Brain microvascular endothelial cell (primary cell): ENCODE measurements around the gene HIVEP2.

Experiments
- DNase-seq: peaks from one replicate; pipeline ENCODE4 v3.0.0-alpha.2; 2020
- H3K27ac ChIP-seq: fragments of 250-450 bp; sonication (Bioruptor Pico); 2 replicates; pipeline ENCODE4 v1.5.1; 2020; ENCODE audit warnings: mild to moderate bottlenecking, moderate library complexity
- H3K27me3 ChIP-seq: fragments of 250-450 bp; sonication (Bioruptor Pico); replicated peaks from 2 replicates; pipeline ENCODE4 v1.5.1; 2020; ENCODE audit warnings: mild to moderate bottlenecking
- H3K36me3 ChIP-seq: fragments of 250-450 bp; sonication (Bioruptor Pico); replicated peaks from 2 replicates; pipeline ENCODE4 v1.5.1; 2020; ENCODE audit warnings: mild to moderate bottlenecking
- H3K4me3 ChIP-seq: 2 replicates; pipeline ENCODE4 v1.5.1; 2011; ENCODE audit warnings: low read depth, mild to moderate bottlenecking, control low read depth, low read length, moderate library complexity
- in situ Hi-C: cut with HindIII; loops from 2 replicates; pipeline ENCODE4 v1.10.0; 2017; ENCODE audit warnings: low sequenced_read_pairs, low pct_ligation_motif_present
- TF ChIP-seq, protein P1 (sequence below): IDR thresholded peaks from 2 replicates; pipeline ENCODE4 v1.5.1; 2011; ENCODE audit warnings: low read depth, mild to moderate bottlenecking, moderate library complexity, low read length, control low read depth, inconsistent platforms; ENCODE audit errors: missing control alignments

The HIVEP2 gene

DNA sequence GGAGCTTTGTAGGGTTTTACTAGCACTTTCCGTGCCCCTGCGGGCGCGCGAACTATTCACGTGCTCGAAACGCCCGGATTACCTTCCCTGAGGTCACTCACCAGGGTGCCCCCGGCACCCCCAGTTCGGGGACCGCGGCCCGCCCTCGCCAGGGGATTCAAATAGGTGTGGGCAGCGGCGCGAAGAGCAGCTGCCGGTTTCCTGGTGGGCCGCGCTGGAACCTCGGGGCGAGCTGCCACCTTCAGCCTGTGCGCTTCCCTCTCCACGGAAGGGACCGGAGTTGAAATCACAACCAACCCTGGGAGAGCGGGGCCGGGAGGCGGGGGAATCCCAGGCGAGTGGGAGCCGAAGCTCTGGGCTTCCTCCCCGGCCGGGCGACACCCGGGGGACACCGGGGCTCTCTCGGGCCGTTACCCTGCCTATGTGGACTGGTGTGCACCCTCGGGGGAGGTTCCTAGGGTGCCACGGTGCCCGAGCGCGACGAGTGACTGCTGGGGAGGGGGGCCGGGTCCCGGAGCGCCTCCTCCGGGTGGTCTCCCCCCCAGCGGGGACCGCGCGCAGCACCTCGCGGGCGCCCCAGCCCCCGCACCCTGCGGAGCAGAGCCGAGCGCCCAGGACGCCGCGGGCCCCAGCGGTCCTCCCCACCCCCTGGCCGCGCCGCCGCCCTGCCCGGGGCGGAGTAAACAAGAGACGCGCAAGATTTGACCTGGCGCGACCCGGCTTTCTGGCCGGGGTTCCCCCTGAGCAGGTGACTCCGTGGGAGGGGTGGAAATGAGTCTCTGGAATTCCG lies 2.1 kb upstream of the HIVEP2 start:
- TF ChIP-seq, protein P1, sequence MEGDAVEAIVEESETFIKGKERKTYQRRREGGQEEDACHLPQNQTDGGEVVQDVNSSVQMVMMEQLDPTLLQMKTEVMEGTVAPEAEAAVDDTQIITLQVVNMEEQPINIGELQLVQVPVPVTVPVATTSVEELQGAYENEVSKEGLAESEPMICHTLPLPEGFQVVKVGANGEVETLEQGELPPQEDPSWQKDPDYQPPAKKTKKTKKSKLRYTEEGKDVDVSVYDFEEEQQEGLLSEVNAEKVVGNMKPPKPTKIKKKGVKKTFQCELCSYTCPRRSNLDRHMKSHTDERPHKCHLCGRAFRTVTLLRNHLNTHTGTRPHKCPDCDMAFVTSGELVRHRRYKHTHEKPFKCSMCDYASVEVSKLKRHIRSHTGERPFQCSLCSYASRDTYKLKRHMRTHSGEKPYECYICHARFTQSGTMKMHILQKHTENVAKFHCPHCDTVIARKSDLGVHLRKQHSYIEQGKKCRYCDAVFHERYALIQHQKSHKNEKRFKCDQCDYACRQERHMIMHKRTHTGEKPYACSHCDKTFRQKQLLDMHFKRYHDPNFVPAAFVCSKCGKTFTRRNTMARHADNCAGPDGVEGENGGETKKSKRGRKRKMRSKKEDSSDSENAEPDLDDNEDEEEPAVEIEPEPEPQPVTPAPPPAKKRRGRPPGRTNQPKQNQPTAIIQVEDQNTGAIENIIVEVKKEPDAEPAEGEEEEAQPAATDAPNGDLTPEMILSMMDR, result no peak
- Histone ChIP-seq H3K4me3 (peak overlapping the region; percentile 98), H3K27ac (peak overlapping the region; percentile 99), H3K27me3 (no peaks in the 10 kb centered on the region), H3K36me3 (no peaks in the 10 kb centered on the region)
- DNase-seq, result peak; percentile 77
- in situ Hi-C loops, result loop anchor here (10.0 kb wide), 1 partner anchor 252 kb away; no protein-coding TSS in a partner anchor

DNA sequence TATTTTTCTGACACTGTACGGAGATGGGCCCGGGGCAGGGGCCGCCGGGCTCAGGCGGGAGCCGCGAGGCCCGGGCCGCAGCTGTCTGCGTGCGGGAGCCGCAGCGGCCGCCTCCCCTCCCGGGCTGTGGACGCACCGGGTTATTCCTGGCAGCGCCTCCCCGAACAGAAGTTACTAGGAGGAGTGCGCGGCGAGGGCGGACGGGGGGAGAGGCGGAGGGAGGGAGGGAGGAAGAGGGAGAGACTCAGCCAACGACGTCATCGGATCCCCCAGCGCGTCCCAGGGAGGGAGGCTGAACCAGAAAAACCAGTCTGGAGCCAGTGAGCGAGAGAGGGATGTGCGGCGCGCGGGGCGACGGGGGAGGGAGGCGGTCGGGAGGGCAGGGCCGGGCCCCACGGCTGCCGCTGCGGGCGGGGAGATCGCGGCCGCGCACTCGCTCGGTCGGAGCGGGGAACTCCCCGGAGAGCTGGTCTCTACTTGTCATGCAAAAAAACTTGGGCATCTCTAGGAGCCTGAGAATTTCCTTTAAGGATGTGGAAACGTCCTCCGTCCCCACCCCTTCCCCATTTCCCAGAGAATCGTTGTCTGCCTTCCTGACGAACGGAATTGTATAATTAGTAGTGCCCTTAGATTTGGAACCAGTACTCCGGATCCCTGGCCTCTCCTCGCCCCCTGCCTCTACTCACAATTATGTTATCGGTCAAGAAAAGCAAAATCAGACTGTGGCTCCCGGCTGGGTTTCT lies 1.4 kb upstream of the HIVEP2 start:
- H3K36me3 ChIP-seq, result no peaks in the 10 kb centered on the region
- peak; percentile 98 for DNase-seq
- in situ Hi-C loops, result loop anchor here (10.0 kb wide), 1 partner anchor 252 kb away; no protein-coding TSS in a partner anchor
- peak overlapping the region; percentile 99 for H3K27ac ChIP-seq
- H3K4me3 ChIP-seq, result peak overlapping the region; percentile 98
- TF ChIP-seq, protein P1, result no peak
- H3K27me3 ChIP-seq, result no peaks in the 10 kb centered on the region

DNA sequence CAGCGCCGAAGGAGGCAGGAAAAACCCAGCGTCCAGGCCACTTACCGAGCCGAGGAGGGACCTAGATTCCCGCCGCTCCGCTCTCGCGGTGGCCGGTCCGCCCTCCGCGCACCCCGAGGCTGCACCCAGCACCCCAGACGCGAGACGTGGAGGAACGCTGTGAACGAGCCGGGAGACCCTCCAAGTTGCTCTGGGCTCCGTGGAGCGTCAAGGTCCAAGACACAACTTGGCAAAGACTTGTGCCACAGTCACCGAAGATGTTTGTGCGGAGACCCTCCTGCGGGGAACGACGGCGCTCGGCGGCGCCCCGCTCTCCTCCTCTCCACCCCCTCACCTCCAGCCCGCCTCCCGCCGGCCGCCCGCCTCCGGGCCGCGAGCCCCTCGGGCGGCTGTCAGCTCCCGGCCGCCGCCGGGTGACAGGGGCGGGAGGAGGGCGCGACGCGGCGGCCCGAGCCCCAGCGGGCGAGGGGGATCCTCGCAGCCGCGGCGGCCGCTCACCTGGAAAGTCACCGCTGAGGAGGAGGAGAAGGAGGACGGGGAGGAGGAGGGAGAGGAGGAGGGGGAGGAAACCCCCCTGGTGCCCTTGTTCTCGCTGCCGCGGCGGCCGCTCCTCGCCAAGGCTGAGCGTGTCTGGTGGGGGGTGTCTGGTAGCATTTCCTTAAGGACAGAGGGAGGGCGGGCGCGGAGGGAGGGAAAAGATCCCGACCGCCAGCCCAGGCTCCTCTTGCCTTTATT lies 637 bp upstream of the HIVEP2 start:
- peak; percentile 37 for DNase-seq
- in situ Hi-C loops, result loop anchor here (10.0 kb wide), 1 partner anchor 251 kb away; no protein-coding TSS in a partner anchor
- TF ChIP-seq, protein P1, result no peak
- H3K27me3 ChIP-seq, result no peaks in the 10 kb centered on the region
- H3K4me3 ChIP-seq, result peak overlapping the region; percentile 98
- no peaks in the 10 kb centered on the region for H3K36me3 ChIP-seq
- peak overlapping the region; percentile 99 for H3K27ac ChIP-seq

DNA sequence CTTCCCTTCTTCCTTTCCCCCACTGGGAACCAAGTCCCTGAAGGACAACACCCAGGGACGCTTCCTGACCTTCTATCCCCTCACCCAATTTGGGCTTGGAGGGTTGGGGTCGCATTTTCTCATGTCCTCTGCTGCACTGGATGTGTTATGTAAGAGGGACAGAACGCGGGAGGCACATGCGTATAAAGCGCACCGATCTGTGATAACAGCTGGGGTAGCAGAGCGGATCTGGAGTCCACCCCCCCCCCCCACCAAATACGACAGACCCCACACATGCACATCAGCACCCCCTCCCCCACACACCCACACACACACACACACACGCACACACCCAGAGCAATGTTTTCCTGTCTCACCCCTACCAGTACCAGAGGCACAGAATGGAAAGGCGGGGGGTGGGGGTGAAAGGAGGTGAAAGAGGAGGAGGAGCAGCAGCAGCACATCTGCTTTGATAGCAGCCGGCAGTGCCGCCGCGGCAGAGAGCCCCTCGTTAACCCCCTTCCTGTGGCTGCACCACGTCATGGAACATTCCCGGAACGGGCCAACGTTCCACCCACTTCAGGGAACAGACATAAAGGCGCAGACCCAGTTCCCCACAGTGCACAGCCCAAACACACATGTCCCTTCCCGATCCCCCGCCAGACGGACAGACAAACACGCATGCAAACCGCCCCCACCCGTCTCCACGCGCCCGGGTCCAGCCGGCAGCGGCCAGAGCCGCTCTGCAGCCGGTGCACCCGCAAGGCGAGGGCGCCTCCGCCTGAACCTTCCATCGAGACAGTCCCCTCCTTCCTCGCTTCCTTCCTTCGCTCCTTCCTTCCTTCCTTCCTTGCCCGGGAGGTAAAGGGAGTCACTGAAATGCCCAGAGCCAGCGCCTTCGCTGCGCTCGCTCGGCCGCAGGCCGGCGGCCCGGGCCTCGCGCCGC lies 590 bp downstream of the HIVEP2 start:
- no peaks in the 10 kb centered on the region for H3K27me3 ChIP-seq
- peak; percentile 91 for DNase-seq
- TF ChIP-seq, protein P1, result no peak
- H3K27ac ChIP-seq, result peak overlapping the region; percentile 99
- H3K36me3 ChIP-seq, result no peaks in the 10 kb centered on the region
- in situ Hi-C loops, result loop anchor here (10.0 kb wide), 1 partner anchor 250 kb away; no protein-coding TSS in a partner anchor
- peak overlapping the region; percentile 98 for H3K4me3 ChIP-seq

DNA sequence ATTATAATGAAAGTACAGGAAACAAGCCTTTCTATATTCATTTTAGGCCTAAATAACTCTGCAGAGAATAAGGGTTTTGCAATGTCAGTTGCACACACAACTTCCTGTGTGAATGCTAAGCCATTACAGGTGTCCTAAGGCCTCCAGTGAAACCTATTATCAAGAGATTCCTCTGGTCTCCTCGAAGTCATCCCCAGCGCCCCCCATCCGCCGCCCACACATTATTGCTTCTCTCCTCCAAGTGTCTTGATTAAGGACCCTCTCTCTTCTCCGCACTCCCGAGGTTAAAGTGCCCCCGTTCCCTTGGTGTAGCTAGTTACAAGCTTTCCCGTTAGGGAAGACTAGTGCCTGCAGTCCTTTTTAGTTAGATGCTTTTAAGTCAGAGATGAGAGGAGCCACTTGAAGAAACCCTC lies 1.3 kb downstream of the HIVEP2 start:
- no peaks in the 10 kb centered on the region for H3K27me3 ChIP-seq
- TF ChIP-seq, protein P1, result no peak
- peak overlapping the region; percentile 98 for H3K4me3 ChIP-seq
- no peaks in the 10 kb centered on the region for H3K36me3 ChIP-seq
- in situ Hi-C loops, result loop anchor here (10.0 kb wide), 1 partner anchor 249 kb away; no protein-coding TSS in a partner anchor
- peak overlapping the region; percentile 99 for H3K27ac ChIP-seq
- no peak for DNase-seq
